HFFc6 (cell line): ENCODE results near the gene TEX11. TPM values are rescaled to one million over a fixed set of nuclear protein-coding genes. Genes with fewer than 3 reads are reported as not detected.
"Not testable (repeated sequence)": the region's sequence is repeated elsewhere in the genome, so short reads cannot be mapped to it uniquely, and the experiment has no call there.

ENCODE experiments used
- DNase-seq: peaks from one replicate; pipeline ENCODE4 v3.0.0-alpha.2; 2018
- H3K27ac Mint-ChIP-seq: 2 replicates; pipeline ENCODE4 v1.8.0; 2020; ENCODE audit warnings: mild to moderate bottlenecking, mixed read lengths
- H3K27me3 Mint-ChIP-seq: 2 replicates; pipeline ENCODE4 v1.8.0; 2021; ENCODE audit warnings: mild to moderate bottlenecking, moderate library complexity, mixed read lengths; ENCODE audit not compliant: insufficient read depth
- H3K36me3 Mint-ChIP-seq: 2 replicates; pipeline ENCODE4 v1.8.0; 2021; ENCODE audit warnings: low read depth, mixed read lengths
- H3K4me1 Mint-ChIP-seq: 2 replicates; pipeline ENCODE4 v1.8.0; 2020; ENCODE audit warnings: low read depth, mixed read lengths
- H3K4me3 Mint-ChIP-seq: 2 replicates; pipeline ENCODE4 v1.8.0; 2020; ENCODE audit warnings: mild to moderate bottlenecking, moderate library complexity, mixed read lengths
- H3K9me3 Mint-ChIP-seq: 2 replicates; pipeline ENCODE4 v1.8.0; 2020; ENCODE audit warnings: mild to moderate bottlenecking, mixed read lengths
- total RNA-seq, 6 experiments: library from RNA; stranded (reverse); fragmentation: NEBNext Ultra II Directional; extraction: Animal tissue kit (Norgen Biotek cat#: 25700); gene quantifications; 2 replicates in 1 of 6; 3 replicates in 5 of 6; pipeline ENCODE4 v1.2.3, GENCODE V29; 2021
- TF ChIP-seq, protein P1 (sequence below): fragments of 200-600 bp; sonication (generic); IDR thresholded peaks from 2 replicates; pipeline ENCODE4 v1.5.0; 2021; ENCODE audit warnings: antibody characterized with exemption, mild to moderate bottlenecking

The TEX11 gene
- total RNA-seq, 6 experiments from 2014 or later, result not detected

DNA sequence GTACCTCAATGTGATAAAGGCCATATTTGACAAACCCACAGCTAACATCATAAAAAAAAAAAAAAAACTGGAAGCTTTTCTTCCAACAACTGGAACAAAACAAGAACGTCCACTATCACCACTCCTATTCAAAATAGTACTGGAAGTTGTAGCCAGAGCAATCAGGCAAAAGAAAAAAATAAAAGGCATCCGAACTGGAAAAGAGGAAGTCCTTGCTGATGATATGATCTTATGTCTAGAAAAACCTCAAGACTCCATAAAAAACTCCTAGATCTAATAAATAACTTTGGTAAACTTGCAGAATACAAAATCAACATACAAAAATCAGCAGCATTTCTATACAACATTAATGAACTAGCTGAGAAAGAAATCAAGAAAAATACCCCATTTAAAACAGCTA is 134.3 kb downstream of the TEX11 start:
- Mint-ChIP-seq H3K27me3 (no peaks in the 10 kb centered on the region; the same call in 1 of the 2 replicates), H3K9me3 (no peaks in the 10 kb centered on the region)
- no peak for DNase-seq

GRCh38 chrX:70769659-70770227 is 138.8 kb downstream of the TEX11 start:
- H3K9me3 Mint-ChIP-seq, result no peaks in the 10 kb centered on the region

More for the DNA sequence above, 134.3 kb downstream of the TEX11 start:
- Mint-ChIP-seq H3K27ac (no peak overlapping the region), H3K4me3 (no peak overlapping the region), H3K36me3 (no peaks in the 10 kb centered on the region), H3K4me1 (no peaks in the 10 kb centered on the region)
- TF ChIP-seq, protein P1, sequence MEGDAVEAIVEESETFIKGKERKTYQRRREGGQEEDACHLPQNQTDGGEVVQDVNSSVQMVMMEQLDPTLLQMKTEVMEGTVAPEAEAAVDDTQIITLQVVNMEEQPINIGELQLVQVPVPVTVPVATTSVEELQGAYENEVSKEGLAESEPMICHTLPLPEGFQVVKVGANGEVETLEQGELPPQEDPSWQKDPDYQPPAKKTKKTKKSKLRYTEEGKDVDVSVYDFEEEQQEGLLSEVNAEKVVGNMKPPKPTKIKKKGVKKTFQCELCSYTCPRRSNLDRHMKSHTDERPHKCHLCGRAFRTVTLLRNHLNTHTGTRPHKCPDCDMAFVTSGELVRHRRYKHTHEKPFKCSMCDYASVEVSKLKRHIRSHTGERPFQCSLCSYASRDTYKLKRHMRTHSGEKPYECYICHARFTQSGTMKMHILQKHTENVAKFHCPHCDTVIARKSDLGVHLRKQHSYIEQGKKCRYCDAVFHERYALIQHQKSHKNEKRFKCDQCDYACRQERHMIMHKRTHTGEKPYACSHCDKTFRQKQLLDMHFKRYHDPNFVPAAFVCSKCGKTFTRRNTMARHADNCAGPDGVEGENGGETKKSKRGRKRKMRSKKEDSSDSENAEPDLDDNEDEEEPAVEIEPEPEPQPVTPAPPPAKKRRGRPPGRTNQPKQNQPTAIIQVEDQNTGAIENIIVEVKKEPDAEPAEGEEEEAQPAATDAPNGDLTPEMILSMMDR, result no peak

DNA sequence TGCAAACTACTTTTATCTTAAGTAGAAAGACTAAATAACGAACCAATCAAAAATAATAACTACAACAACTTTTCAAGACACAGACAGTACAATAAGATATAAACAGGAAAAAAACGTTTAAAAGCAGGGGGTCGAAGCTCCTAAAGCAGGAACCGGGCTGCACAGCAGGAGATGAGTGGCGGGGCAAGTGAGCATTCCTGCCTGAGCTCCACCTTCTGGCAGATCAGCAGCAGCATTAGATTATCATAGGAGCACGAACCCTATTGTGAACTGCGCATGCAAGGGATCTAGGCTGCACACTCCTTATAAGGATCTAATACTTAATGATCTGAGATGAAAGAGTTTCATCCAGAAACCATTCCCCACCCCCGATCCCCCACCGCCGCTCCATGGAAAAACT is 146.2 kb downstream of the TEX11 start:
- peaks cover 6% of the 10 kb centered on the region for H3K27me3 Mint-ChIP-seq

More at GRCh38 chrX:70769659-70770227, 138.8 kb downstream of the TEX11 start:
- Mint-ChIP-seq H3K4me1 (no peaks in the 10 kb centered on the region), H3K27me3 (peaks cover 3% of the 10 kb centered on the region), H3K36me3 (no peaks in the 10 kb centered on the region), H3K4me3 (no peak overlapping the region), H3K27ac (no peak overlapping the region)
- peak; percentile 0 for DNase-seq
- TF ChIP-seq, protein P1, result peak; percentile 75

GRCh38 chrX:70755850-70756249 is 152.7 kb downstream of the TEX11 start:
- Mint-ChIP-seq H3K27ac (no peak overlapping the region), H3K9me3 (no peaks in the 10 kb centered on the region), H3K4me3 (no peak overlapping the region), H3K4me1 (no peaks in the 10 kb centered on the region), H3K27me3 (peaks cover 4% of the 10 kb centered on the region), H3K36me3 (no peaks in the 10 kb centered on the region)
- TF ChIP-seq, protein P1, result no peak
- no peak for DNase-seq

More for the DNA sequence above, 146.2 kb downstream of the TEX11 start:
- no peaks in the 10 kb centered on the region for H3K4me1 Mint-ChIP-seq
- no peak overlapping the region for H3K4me3 Mint-ChIP-seq
- TF ChIP-seq, protein P1, result no peak
- no peaks in the 10 kb centered on the region for H3K36me3 Mint-ChIP-seq
- no peak for DNase-seq
- H3K9me3 Mint-ChIP-seq, result no peaks in the 10 kb centered on the region
- H3K27ac Mint-ChIP-seq, result no peak overlapping the region

GRCh38 chrX:70754169-70754848 is 154.2 kb downstream of the TEX11 start:
- Mint-ChIP-seq H3K4me1 (no peaks in the 10 kb centered on the region), H3K9me3 (no peaks in the 10 kb centered on the region), H3K4me3 (no peak overlapping the region), H3K36me3 (no peaks in the 10 kb centered on the region), H3K27me3 (peaks cover 4% of the 10 kb centered on the region), H3K27ac (no peak overlapping the region)
- DNase-seq, result no peak
- TF ChIP-seq, protein P1, result no peak

GRCh38 chrX:70733774-70734173 is 174.7 kb downstream of the TEX11 start:
- H3K4me1 Mint-ChIP-seq, H3K4me3 Mint-ChIP-seq, H3K36me3 Mint-ChIP-seq, H3K9me3 Mint-ChIP-seq, DNase-seq, H3K27me3 Mint-ChIP-seq, H3K27ac Mint-ChIP-seq: not testable (repeated sequence)

DNA sequence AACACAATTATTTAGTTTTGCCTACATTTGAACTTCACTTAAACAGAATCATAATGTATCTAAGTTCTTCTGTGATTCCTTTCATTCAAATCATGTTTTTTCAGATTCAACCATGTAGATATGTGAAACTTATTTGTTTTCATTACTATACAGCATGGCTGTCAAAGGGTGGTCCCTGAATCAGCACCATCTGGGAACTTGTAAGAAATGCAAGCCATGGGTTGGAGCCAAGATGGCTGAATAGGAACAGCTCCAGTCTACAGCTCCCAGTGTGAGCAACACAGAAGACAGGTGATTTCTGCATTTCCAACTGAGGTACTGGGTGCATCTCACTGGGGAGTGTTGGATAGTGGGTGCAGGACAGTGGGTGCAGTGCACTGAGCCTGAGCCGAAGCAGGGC is 180.6 kb downstream of the TEX11 start:
- not testable (repeated sequence) for DNase-seq, H3K27me3 Mint-ChIP-seq, H3K4me3 Mint-ChIP-seq, H3K9me3 Mint-ChIP-seq, H3K27ac Mint-ChIP-seq, H3K36me3 Mint-ChIP-seq, H3K4me1 Mint-ChIP-seq
